ENCODE results near the gene CCDC8. TPM values are rescaled to one million over a fixed set of nuclear protein-coding genes. Genes with fewer than 3 reads are reported as not detected.

CCDC8 gene, protein sequence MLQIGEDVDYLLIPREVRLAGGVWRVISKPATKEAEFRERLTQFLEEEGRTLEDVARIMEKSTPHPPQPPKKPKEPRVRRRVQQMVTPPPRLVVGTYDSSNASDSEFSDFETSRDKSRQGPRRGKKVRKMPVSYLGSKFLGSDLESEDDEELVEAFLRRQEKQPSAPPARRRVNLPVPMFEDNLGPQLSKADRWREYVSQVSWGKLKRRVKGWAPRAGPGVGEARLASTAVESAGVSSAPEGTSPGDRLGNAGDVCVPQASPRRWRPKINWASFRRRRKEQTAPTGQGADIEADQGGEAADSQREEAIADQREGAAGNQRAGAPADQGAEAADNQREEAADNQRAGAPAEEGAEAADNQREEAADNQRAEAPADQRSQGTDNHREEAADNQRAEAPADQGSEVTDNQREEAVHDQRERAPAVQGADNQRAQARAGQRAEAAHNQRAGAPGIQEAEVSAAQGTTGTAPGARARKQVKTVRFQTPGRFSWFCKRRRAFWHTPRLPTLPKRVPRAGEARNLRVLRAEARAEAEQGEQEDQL
- total RNA-seq = 43.2 and 72.2 TPM in 2 replicates

DNA sequence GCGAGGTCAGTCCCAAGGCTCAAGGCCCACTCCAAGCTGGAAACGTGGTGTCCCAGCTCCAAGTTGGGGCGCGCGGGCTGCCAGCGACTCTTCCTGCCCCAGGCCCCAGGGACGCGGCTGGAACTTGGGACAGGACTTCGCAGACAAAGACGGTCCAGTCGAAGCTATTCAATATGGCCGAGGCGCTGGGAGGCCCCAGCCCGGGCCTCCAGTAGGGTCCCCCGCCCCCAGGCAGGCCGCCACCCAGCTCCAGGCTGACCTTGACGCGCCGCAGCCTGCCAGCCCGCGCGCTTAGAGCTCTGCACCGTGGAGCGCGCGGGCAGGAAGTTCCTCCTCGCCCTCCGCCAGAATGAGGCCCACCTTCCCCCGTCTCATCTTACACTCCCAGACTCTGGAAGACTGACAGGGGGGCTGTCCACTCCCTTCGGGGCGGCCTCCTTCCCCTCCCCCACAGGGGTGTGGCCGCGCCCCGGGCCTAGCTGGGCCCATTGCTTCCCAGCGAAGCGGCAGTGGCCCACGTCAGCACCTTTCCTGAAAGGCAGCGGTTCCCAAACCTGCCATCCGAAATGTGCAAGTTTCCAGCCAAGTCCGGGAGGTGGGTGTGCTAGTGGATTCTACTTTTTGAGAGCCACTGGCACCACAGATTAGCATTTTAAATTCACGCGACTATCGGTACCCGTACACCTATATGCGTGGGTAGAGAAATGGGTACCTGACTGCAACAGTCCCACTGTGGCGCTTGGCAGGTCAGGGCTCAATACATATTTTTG lies at the start of gene CCDC8:
CCDC8 (minus strand) TSS at position 303 of the 770 bp plus-strand sequence. CDS start 754 bp downstream, outside the sequence.

DNA sequence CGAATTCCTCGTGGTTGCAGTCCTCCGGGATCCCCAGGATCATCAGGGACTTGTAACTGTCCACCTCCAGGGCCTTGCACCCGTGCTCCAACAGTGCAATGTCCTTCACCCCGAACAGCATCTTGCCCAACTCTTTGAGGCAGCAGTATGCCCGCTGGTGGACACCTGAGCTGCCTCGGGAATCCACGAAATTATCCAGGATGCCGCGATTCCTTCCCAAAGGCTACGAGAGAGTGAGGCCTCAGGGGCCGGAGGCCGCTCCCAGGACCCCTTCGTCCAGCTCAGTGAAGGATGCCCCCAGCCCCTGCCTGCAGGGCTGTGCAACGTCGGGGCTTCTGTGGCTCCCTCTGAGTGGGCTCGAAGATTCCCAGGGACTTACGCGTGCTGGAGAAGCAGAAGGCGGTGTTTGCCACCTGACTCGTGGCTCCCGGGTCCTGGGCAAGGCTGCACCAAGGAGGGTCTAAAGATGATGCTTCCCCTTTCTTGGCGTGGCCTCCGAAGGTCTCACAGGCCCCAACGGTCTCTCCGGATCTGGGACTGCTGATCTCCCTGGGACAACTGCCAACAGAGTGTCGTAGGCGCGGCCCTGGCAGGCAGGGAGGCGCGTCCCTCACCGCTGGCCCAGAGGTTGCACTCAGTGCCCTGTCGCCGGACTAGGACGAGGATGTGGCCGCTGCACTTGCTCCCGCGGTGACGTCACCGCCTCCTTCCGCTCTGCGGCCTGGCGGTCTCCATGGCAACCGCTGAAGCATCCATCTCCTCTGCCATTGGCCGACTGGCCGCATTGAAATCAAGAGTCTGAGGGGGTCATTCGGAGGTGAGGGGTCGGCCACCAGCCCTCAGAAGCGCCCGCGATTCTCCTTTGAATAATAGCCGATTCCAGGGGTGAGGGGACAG lies 15.1 kb upstream of the CCDC8 start, which contains the start of gene PNMA8C:
PNMA8C (minus strand) TSS at position 698 of the 897 bp plus-strand sequence; CDS start at position 121, 577 bp downstream.

Other genes starting within 250 kb of the CCDC8 start
- gene IGFL1, start 183.8 kb downstream of the CCDC8 start, total RNA-seq = not detected in 2 replicates
- 31.7 and 37.2 TPM in 2 replicates for gene HIF3A, start 116.5 kb downstream of the CCDC8 start, total RNA-seq
- 54.5 and 57.2 TPM in 2 replicates for gene PPP5C, start 66.5 kb downstream of the CCDC8 start, total RNA-seq
- not detected in 2 replicates for gene PNMA8C, start 15.4 kb upstream of the CCDC8 start, total RNA-seq
- 1.9 and 2.5 TPM in 2 replicates for gene PNMA8A, start 58.0 kb upstream of the CCDC8 start, total RNA-seq
- gene PNMA8B, start 82.3 kb upstream of the CCDC8 start, total RNA-seq = 3.0 and 4.2 TPM in 2 replicates
- gene CALM3, start 187.8 kb upstream of the CCDC8 start, total RNA-seq = 188 and 192 TPM in 2 replicates
- gene PTGIR, start 211.5 kb upstream of the CCDC8 start, total RNA-seq = 12.9 and 23.1 TPM in 2 replicates
- gene GNG8, start 222.6 kb upstream of the CCDC8 start, total RNA-seq = not detected in 2 replicates
- gene DACT3, start 247.6 kb upstream of the CCDC8 start, total RNA-seq = 17.6 and 26.5 TPM in 2 replicates

Data from pericardium fibroblast (primary cell).